Adrenal gland (tissue), 5 donors: ENCODE data around the gene KIRREL3.

Experiments used
- CTCF ChIP-seq, 6 experiments: fragments of 450-650 bp in 4 of 6; fragments of 200-600 bp in 2 of 6; sonication (generic) in 1 of 6; IDR thresholded peaks; 1 replicate in 5 of 6; 2 replicates in 1 of 6; pipeline versions ENCODE4 v1.5.1 to v1.8.0; 2016 to 2021; ENCODE audit warnings: antibody characterized with exemption in 6 of 6, mild to moderate bottlenecking in 2 of 6, moderate library complexity in 1 of 6
- POLR2A ChIP-seq, 2 donors: fragments of 450-650 bp; IDR thresholded peaks; one replicate each; pipeline ENCODE4 v1.6.1; 2017; ENCODE audit warnings: antibody characterized with exemption in 2 of 2, mild to moderate bottlenecking in 2 of 2, moderate library complexity in 1 of 2
- donor health status: DM: no; HTN: no; CAD: no.

GRCh38 chr11:126843096-126843495 is 157.5 kb downstream of the KIRREL3 start:
- TF ChIP-seq POLR2A (IDR thresholded peaks at IDR 0.05) (no peak), CTCF (IDR thresholded peaks at IDR 0.05) (no peak)
